Measurements from ENCODE around the gene TOMM22.

The TOMM22 gene

GRCh38 chr22:38713921-38714320, 32.2 kb downstream of the TOMM22 start:
- Mint-ChIP-seq H3K4me3 (no peak overlapping the region), H3K4me1 (ENCODE audit: low read depth in 2 of 2) (peaks cover 44 to 55% of the 10 kb centered on the region in 2 donors), H3K9me3 (no peaks in the 10 kb centered on the region), H3K36me3 (ENCODE audit: insufficient read depth) (peaks cover 58% of the 10 kb centered on the region), H3K27me3 (no peaks in the 10 kb centered on the region), H3K27ac (peak overlapping the region; percentile 9 to 79)
- no peak for DNase-seq
- no peak for ATAC-seq (replicated peaks)

DNA sequence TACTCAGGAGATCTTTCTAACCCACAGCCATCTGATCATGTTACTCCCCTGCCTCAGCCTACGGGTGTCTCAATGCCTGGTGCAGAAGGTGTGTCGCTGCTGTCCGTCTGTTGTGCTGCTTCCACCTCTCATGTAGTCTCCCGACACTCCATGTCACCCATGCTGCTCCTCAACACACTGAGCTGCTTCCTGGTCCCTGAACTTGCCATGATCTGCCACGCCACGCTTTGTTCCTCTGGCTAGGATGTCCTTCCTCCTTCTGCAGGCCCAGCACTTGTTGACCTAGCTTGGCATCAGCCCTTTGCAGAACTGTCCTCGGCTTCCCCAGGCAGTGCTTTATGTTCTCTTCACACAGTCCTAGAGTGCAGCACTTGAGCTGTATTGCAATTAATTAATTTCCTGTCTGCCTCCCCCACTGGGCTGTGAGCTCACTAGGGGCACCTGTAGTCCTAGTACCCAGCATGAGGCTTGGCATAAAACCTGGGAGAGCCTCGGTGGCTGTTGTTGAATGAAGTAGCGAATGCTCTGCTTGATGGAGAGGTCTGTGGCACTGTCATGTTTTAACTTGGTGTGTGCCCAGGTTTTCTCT, 33.5 kb downstream of the TOMM22 start:
- peaks cover 38 to 46% of the 10 kb centered on the region in 2 donors for H3K4me1 Mint-ChIP-seq (ENCODE audit: low read depth in 2 of 2)
- H3K27me3 Mint-ChIP-seq = no peaks in the 10 kb centered on the region
- ATAC-seq (replicated peaks) (no peak), DNase-seq (no peak)
- no peaks in the 10 kb centered on the region for H3K9me3 Mint-ChIP-seq
- peak overlapping the region; percentile 8 to 30 for H3K27ac Mint-ChIP-seq
- peaks cover 70% of the 10 kb centered on the region for H3K36me3 Mint-ChIP-seq (ENCODE audit: insufficient read depth)
- peak overlapping the region in 1 of 2 donors; percentile 2 for H3K4me3 Mint-ChIP-seq

- no peak for ATAC-seq (replicated peaks)
- H3K4me3 Mint-ChIP-seq = no peak overlapping the region
- H3K27me3 Mint-ChIP-seq = no peaks in the 10 kb centered on the region
- peaks cover 35 to 43% of the 10 kb centered on the region in 2 donors for H3K4me1 Mint-ChIP-seq (ENCODE audit: low read depth in 2 of 2)
- no peak for DNase-seq
- peaks cover 73% of the 10 kb centered on the region for H3K36me3 Mint-ChIP-seq (ENCODE audit: insufficient read depth)
- H3K27ac Mint-ChIP-seq = peak overlapping the region; percentile 8 to 30
- no peaks in the 10 kb centered on the region for H3K9me3 Mint-ChIP-seq
Observed at GRCh38 chr22:38715852-38716251, 34.1 kb downstream of the TOMM22 start.

DNA sequence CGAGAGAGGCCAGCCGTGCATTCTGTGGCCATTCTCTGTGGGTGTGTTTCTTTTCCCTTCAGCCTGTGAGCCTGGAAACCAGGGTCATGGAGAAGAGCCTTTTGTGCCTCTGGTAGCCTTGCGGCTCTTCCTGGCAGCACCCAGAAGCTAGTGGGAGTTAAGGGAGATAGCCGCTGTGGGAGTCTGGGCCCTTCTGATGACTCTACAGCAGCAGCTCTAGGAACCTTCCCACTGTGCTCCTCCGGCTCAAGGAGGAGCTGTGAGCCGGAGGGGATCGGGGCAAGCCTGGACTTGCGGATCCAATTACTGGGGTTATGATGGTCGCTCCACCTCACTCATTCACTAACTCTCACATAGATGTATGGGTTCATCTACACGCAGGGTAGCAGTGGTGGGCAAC, 34.5 kb downstream of the TOMM22 start:
- peaks cover 34 to 39% of the 10 kb centered on the region in 2 donors for H3K4me1 Mint-ChIP-seq (ENCODE audit: low read depth in 2 of 2)
- DNase-seq = no peak
- peak overlapping the region in 1 of 2 donors; percentile 80 for H3K27ac Mint-ChIP-seq
- no peaks in the 10 kb centered on the region for H3K9me3 Mint-ChIP-seq
- no peak overlapping the region for H3K4me3 Mint-ChIP-seq
- H3K27me3 Mint-ChIP-seq = no peaks in the 10 kb centered on the region
- no peak for ATAC-seq (replicated peaks)
- H3K36me3 Mint-ChIP-seq (ENCODE audit: insufficient read depth) = peaks cover 74% of the 10 kb centered on the region

- DNase-seq = no peak
- Mint-ChIP-seq H3K9me3 (no peaks in the 10 kb centered on the region), H3K36me3 (ENCODE audit: insufficient read depth) (peaks cover 78% of the 10 kb centered on the region), H3K27ac (peak overlapping the region; percentile 44 to 80), H3K4me1 (ENCODE audit: low read depth in 2 of 2) (peaks cover 36 to 37% of the 10 kb centered on the region in 2 donors), H3K4me3 (no peak overlapping the region), H3K27me3 (no peaks in the 10 kb centered on the region)
- no peak for ATAC-seq (replicated peaks)
Observed at GRCh38 chr22:38716826-38717225, 35.1 kb downstream of the TOMM22 start.

DNA sequence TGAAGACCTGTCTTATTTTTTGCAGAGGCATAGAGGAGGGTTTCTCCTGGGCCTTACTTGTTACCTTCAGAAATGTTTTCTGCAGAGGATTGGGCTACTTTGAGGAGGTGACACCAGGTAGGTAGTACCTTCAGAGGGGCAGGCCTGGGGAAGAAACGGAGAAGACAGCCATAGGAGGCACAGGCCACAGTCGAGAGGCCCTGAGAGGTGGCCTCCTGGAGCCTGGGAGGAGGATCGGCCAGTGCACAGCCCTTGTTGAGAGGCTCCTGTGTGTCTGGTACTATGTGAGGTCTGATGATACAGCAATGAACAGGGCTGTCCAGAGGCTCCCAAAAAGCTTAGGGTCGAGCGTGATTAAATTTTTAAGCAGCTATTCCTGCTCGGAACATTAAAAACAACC, 35.5 kb downstream of the TOMM22 start:
- ATAC-seq (replicated peaks) = no peak
- H3K27ac Mint-ChIP-seq = peak overlapping the region; percentile 44 to 80

DNA sequence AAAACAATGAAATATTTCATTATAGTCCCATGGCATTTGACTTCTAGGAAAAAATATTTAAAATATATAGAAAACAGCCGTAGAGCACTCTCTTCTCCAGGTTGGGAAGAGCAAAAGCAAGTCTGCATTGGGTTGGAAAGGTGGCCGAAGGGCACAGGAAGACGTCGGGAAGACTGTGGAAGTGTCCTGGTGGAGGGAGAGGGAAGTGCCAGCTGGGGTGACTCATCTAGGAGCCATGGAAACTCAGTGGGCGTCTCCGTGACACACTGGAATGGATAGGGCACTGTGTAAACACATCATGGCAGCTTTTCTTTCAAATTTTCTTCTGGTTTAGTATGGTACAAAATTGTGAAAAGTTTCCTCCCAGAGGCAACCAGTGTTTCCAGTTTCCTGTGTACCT, 36.7 kb downstream of the TOMM22 start:
- no peaks in the 10 kb centered on the region for H3K9me3 Mint-ChIP-seq
- no peak for ATAC-seq (replicated peaks)
- peaks cover 20 to 25% of the 10 kb centered on the region in 2 donors for H3K4me1 Mint-ChIP-seq (ENCODE audit: low read depth in 2 of 2)
- DNase-seq = no peak
- H3K27ac Mint-ChIP-seq = peak overlapping the region in 1 of 2 donors; percentile 44
- no peak overlapping the region for H3K4me3 Mint-ChIP-seq
- no peaks in the 10 kb centered on the region for H3K27me3 Mint-ChIP-seq
- peaks cover 88% of the 10 kb centered on the region for H3K36me3 Mint-ChIP-seq (ENCODE audit: insufficient read depth)

More for the DNA sequence above, 35.5 kb downstream of the TOMM22 start:
- H3K4me1 Mint-ChIP-seq (ENCODE audit: low read depth in 2 of 2) = peaks cover 31 to 33% of the 10 kb centered on the region in 2 donors
- H3K27me3 Mint-ChIP-seq = no peaks in the 10 kb centered on the region
- no peaks in the 10 kb centered on the region for H3K9me3 Mint-ChIP-seq
- peaks cover 81% of the 10 kb centered on the region for H3K36me3 Mint-ChIP-seq (ENCODE audit: insufficient read depth)
- no peak overlapping the region for H3K4me3 Mint-ChIP-seq
- DNase-seq = no peak

DNA sequence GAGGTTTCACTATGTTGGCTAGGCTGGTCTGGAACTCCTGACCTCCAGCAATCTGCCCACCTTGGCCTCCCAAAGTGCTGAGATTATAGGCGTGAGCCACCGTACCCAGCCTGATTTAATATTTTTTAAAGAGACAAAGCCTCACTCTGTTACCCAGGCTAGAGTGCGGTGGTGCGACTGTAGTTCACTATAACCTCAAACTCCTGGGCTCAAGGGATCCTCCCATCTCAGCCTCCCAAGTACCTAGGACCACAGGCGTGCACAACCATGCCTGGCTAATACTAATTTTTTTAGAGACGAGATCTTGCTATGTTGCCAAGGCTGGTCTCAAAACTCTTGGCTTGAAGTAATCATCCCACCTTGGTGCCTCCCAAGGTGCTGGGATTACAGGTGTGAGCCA, 37.4 kb downstream of the TOMM22 start:
- Mint-ChIP-seq H3K27ac (peak overlapping the region in 1 of 2 donors; percentile 55), H3K36me3 (ENCODE audit: insufficient read depth) (peaks cover 92% of the 10 kb centered on the region), H3K27me3 (no peaks in the 10 kb centered on the region), H3K4me1 (ENCODE audit: low read depth in 2 of 2) (peaks cover 13 to 20% of the 10 kb centered on the region in 2 donors), H3K9me3 (no peaks in the 10 kb centered on the region), H3K4me3 (no peak overlapping the region)
- DNase-seq (no peak), ATAC-seq (replicated peaks) (no peak)

GRCh38 chr22:38720350-38720749, 38.6 kb downstream of the TOMM22 start:
- DNase-seq = no peak
- H3K36me3 Mint-ChIP-seq (ENCODE audit: insufficient read depth) = peaks cover 96% of the 10 kb centered on the region
- no peak overlapping the region for H3K4me3 Mint-ChIP-seq
- peaks cover 9 to 17% of the 10 kb centered on the region in 2 donors for H3K4me1 Mint-ChIP-seq (ENCODE audit: low read depth in 2 of 2)
- H3K27ac Mint-ChIP-seq = peak overlapping the region in 1 of 2 donors; percentile 55
- ATAC-seq (replicated peaks) = no peak
- H3K27me3 Mint-ChIP-seq = no peaks in the 10 kb centered on the region
- H3K9me3 Mint-ChIP-seq = no peaks in the 10 kb centered on the region

DNA sequence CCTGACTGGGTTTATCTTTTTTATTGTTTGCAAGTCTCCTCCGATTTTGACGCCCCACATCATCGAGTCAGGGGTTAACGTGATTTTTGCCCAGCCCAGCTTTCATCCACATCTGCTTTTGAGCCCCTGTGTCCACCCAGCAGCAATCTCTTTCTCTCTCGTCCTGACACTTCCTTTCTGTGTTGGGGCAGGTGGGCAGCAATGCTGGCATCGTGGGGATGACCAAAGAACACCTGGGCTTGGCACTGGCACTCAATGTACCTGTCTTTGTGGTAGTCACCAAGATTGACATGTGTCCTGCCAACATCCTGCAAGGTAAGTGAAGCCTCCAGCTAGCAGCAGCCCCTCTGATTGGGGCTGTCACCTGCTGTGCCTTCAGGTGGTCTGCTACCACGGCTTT, 39.8 kb downstream of the TOMM22 start:
- DNase-seq = no peak
- no peak overlapping the region for H3K27ac Mint-ChIP-seq
- no peaks in the 10 kb centered on the region for H3K27me3 Mint-ChIP-seq
- peaks cover 8 to 15% of the 10 kb centered on the region in 2 donors for H3K4me1 Mint-ChIP-seq (ENCODE audit: low read depth in 2 of 2)
- H3K9me3 Mint-ChIP-seq = no peaks in the 10 kb centered on the region
- H3K4me3 Mint-ChIP-seq = peak overlapping the region in 1 of 2 donors; percentile 34
- H3K36me3 Mint-ChIP-seq (ENCODE audit: insufficient read depth) = peaks cover 96% of the 10 kb centered on the region
- ATAC-seq (replicated peaks) = no peak

- H3K4me3 Mint-ChIP-seq = no peak overlapping the region
- H3K9me3 Mint-ChIP-seq = no peaks in the 10 kb centered on the region
- peak overlapping the region in 1 of 2 donors; percentile 62 for H3K27ac Mint-ChIP-seq
- H3K27me3 Mint-ChIP-seq = no peaks in the 10 kb centered on the region
- H3K36me3 Mint-ChIP-seq (ENCODE audit: insufficient read depth) = peaks cover 98% of the 10 kb centered on the region
- peaks cover 8% of the 10 kb centered on the region in 2 donors for H3K4me1 Mint-ChIP-seq (ENCODE audit: low read depth in 2 of 2)
- no peak for DNase-seq
- no peak for ATAC-seq (replicated peaks)
Observed at GRCh38 chr22:38724176-38724575, 42.4 kb downstream of the TOMM22 start.

DNA sequence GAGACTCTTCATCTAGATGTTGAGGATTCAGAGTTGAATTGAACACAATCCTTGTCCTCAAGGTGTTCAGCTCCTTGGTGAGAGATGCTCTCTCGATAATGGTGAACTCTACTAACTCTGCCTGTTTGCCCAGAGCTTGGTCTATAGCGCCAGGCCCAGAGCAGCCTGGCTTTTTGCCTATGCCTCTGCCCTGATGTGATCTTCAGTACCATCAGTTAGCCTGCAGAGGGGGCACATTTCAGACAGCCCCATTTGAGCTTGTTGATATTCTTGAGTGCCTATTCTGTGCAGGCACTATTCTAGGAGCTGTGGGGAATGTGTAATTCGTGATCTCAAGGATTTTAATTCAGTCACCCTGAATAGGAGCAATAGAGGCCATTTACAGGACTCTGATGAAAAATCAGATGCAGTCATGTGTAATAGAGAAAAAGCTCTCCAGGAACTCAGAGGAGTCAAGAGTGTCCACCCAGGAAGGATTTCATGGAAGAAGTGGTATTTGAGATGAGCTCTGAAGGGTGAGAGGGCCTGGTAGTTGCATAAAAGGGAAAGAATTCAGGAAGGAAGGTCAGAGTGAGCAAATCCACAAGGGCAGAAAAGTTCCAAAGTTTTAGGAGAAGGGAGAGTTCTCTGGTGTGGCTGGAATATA, 43.3 kb downstream of the TOMM22 start:
- Mint-ChIP-seq H3K36me3 (ENCODE audit: insufficient read depth) (peaks cover 99% of the 10 kb centered on the region), H3K4me3 (no peak overlapping the region)
- peak; percentile 37 to 43 (median 38) for DNase-seq

DNA sequence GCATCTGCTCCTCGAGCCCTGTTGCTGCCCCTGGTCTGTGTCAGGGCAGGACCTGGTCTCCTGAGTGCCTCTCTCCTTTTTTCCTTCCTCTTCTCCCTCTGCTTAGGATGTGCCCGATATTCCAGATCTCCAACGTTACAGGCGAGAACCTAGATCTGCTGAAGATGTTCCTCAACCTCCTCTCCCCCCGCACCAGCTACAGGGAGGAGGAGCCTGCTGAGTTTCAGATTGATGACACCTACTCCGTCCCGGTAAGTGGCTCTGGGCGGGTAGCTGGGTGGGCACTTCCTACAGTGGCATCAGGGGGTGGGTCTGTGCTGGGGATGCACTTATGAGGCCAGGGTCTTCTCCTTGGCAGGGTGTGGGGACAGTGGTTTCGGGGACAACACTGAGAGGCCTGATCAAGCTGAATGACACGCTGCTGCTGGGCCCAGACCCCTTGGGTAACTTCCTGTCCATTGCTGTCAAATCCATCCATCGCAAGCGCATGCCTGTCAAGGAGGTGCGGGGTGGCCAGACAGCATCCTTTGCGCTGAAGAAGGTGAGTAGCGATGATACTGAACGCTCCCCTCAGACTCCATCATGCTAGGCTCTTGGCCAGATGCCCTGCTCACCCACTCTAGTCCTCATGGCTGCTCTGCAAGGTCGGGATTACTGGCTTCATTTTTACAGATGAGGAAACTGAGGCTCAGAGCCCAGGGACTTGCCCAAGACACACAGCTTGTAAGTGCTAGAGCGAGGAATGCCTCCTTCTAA, 44.3 kb downstream of the TOMM22 start:
- DNase-seq (no peak), ATAC-seq (replicated peaks) (no peak)
- Mint-ChIP-seq H3K27me3 (no peaks in the 10 kb centered on the region), H3K4me3 (no peak overlapping the region), H3K4me1 (ENCODE audit: low read depth in 2 of 2) (peaks cover 8 to 15% of the 10 kb centered on the region in 2 donors), H3K9me3 (no peaks in the 10 kb centered on the region), H3K36me3 (ENCODE audit: insufficient read depth) (peaks cover 99% of the 10 kb centered on the region), H3K27ac (peak overlapping the region in 1 of 2 donors; percentile 95)

More for the DNA sequence above, 43.3 kb downstream of the TOMM22 start:
- peaks cover 8 to 9% of the 10 kb centered on the region in 2 donors for H3K4me1 Mint-ChIP-seq (ENCODE audit: low read depth in 2 of 2)
- H3K27me3 Mint-ChIP-seq = no peaks in the 10 kb centered on the region
- H3K27ac Mint-ChIP-seq = peak overlapping the region; percentile 3 to 59
- peak; percentile 86 for ATAC-seq (replicated peaks)
- H3K9me3 Mint-ChIP-seq = no peaks in the 10 kb centered on the region

All from effector memory CD8-positive, alpha-beta T cell (primary cell).